ENCODE results near the gene CYP1A2.

Gene CYP1A2

DNA sequence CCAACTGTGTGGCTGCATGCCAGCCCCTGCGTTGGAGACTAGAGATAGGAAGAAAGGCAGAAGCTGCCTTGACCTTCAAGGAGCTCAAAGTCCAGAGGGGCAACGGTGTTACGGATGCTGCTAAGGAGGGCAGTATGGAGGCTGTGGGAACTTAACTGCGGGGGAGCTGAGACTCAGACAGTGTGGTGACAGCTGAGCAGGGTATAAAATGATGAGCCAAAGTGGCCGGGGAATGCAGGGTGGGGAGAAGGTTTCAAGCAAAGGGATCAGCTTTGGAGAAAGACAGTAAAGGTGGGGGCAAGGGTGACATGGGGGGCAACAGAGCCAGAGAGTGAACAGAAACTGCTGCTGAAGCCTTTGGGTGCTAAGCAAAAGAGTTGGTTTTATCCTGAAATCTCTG lies 6.2 kb upstream of the CYP1A2 start:
- DNase-seq: no peak

DNA sequence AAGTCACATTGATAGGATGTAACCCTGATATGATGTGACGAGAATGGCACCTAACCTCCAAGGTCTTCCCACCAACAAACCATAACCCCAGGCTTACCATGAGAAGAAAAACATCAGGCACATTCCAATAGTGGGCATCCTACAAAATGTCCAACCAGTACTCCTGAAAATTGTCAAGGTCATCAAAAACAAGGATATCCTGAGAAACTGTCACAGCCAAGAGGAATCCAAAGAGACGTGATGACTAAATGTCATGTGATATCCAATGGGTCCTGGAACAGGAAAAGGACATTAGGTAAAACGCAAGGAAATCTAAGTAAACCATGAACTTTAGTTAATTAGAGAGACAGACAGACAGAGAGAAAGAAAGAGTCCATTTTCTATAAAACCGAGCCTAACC lies 2.3 kb upstream of the CYP1A2 start:
- no peak for DNase-seq

DNA sequence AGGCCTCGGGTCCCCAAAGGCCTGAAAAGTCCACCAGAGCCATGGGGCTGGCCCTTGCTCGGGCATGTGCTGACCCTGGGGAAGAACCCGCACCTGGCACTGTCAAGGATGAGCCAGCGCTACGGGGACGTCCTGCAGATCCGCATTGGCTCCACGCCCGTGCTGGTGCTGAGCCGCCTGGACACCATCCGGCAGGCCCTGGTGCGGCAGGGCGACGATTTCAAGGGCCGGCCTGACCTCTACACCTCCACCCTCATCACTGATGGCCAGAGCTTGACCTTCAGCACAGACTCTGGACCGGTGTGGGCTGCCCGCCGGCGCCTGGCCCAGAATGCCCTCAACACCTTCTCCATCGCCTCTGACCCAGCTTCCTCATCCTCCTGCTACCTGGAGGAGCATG lies 1.2 kb downstream of the CYP1A2 start:
- no peak for DNase-seq

DNA sequence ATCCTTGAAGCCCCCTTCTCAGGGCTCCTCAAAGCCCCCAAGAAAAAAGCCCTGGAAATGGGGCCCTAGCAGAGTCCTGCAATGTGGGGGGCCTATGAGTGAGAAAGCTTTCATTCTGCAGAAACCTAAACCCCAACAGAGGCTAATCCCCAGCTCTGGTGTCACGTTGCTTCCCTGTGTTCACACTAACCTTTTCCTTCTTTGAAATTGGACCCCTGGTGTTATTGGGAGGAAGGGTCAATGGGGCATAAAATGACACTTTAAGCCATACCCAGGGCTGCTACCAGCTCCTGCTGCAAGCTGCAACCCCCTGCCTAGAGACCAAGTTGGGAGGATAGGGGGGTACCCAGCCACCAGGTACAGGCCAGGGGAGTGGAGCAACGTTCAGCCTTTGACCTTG lies 2.1 kb downstream of the CYP1A2 start:
- DNase-seq: no peak

DNA sequence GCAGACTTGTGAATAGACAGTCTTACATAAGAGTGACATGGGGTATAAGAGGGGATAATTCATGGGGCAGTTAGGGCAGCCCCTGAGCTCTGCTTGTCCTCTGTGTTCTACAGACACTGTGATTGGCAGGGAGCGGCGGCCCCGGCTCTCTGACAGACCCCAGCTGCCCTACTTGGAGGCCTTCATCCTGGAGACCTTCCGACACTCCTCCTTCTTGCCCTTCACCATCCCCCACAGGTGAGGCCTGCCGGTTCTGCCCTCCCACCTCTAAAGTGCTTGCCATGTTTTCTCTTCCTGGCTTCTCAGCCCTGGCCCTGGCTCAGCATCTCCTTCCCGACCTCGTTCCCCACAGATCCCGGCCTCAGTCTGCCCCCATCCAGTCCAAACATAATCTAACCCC lies 3.4 kb downstream of the CYP1A2 start:
- DNase-seq: no peak

DNA sequence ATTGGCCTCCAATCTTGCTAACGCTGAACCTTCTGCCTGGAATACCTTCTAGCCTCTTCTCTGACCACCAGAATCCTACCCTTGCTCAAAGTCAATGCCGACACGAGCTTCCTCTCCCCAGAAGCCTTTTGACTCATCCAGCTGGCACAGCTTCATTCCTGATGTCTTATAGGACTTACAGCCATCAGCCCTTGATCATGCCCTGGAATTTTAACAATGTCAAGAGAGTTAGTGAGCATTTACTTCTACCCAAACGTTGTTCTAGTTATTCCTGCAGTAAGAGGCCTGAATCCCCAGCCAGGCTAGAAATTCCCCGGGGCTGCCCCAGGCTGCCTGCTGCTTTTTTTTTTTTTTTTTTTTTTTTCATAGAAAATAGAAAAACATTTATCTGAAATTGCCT lies 3.9 kb downstream of the CYP1A2 start:
- no peak for DNase-seq

DNA sequence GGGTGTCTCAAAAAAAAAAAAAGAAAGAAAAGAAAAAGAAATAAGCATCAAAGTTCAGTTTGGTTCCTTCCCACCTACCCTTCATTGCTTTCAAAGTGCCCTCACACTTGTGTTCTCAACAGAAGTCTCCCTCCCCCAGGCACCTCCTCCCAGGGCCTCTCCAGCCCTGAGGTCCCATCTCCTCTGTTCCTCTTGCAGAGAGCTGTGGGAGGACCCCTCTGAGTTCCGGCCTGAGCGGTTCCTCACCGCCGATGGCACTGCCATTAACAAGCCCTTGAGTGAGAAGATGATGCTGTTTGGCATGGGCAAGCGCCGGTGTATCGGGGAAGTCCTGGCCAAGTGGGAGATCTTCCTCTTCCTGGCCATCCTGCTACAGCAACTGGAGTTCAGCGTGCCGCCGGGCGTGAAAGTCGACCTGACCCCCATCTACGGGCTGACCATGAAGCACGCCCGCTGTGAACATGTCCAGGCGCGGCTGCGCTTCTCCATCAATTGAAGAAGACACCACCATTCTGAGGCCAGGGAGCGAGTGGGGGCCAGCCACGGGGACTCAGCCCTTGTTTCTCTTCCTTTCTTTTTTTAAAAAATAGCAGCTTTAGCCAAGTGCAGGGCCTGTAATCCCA lies 6.1 kb downstream of the CYP1A2 start:
- DNase-seq: no peak

DNA sequence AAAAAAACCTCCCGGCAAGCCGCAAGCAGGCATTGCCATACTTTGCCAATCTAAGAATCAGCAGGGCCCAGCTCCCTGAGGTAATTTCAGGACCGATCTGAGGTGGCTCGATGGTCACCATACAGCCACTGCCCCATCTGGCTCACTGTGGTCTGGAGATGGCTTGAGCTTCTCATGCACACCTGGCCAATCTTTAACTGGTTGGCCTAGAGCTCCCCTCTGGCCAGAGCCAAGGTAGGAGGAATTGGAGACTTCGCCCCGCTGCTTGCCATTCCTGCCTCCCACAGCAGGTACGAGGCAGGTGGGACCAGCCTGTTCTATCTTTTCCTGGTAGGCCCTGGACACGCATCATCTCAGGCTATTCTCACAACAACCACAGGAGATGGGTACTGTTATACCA lies 10.1 kb downstream of the CYP1A2 start:
- DNase-seq: no peak

DNA sequence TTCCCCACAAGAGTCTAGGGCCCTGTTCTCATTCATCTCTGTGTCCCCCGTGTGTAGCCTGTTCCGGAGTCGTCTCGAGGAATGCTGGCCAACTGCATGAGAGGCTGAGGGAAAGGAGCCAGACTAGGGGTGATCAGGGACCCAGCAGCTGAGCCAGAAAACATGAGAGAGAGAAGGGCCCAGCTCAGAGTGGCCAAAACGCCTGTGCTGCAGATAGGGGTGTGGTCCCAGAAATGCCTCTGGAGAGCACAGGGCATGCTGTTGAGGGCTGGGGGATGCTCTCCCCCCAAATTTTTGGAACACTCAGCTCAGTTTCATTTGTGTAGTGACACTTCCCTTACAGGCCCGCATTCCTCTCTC lies 14.1 kb downstream of the CYP1A2 start:
- no peak for DNase-seq

DNA sequence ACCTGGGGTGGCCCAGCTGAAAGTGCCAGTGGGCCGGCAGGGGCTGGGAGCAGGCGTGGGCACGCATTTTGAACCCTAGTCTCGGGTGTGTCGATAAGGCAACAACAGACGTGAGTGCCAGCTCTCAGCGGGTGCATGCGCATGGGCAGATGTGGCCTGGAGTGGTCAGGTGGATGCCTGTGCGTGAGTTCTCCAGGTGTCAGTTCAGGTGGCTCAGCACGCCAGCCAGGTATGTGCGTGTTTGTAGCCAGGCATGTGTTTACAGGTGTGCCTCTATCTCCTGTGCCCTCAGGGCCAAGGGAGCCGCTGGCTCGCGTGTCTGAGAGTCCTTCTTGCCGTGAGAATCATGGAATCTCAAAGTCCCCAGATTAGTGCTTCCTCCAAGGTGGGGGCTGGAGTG lies 14.8 kb downstream of the CYP1A2 start:
- DNase-seq: no peak

DNA sequence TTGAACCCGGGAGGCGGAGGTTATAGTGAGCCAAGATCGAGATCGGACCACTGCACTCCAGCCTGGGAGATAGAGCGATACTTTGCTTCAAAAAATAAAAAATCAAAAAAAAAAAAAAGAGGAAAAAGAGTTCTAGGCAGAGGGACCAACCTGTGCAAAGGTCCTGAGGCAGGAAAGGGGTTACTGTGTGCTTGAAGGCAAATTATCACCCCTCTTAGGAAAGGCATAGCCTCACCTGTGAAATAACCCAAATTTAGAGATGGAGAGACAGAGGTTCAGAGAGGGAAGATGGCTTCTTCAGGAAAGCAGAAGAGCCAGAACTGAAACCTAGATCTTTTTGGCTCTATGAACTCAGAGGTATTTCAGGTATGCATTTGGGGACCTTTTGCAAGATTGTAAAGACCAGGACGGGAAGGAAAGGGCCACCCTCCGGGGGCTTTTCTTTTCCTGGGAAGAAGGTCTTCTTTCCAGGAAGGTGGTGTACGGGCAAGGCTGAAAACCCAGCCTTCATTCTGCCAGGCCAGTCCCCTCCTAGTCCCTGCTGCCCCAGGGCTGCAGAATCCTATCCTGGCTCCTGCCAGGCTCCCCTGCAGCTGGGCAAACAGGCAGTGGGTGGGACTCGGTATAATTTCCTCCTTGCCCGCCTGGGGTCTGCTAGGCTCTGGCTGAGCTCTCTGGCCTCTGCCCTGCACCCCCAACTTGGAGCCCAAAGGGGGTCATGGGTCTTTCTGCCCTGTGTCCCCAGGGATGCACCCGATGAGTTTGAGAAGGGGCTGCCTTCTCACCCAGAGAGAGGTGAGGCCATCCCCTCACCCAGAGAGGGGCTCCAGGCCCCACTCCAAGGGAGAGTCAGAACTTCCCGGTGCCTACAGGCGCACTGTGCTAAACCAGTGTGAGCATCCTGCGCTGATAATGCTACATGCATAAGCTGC lies 18.8 kb downstream of the CYP1A2 start:
- DNase-seq: no peak

DNA sequence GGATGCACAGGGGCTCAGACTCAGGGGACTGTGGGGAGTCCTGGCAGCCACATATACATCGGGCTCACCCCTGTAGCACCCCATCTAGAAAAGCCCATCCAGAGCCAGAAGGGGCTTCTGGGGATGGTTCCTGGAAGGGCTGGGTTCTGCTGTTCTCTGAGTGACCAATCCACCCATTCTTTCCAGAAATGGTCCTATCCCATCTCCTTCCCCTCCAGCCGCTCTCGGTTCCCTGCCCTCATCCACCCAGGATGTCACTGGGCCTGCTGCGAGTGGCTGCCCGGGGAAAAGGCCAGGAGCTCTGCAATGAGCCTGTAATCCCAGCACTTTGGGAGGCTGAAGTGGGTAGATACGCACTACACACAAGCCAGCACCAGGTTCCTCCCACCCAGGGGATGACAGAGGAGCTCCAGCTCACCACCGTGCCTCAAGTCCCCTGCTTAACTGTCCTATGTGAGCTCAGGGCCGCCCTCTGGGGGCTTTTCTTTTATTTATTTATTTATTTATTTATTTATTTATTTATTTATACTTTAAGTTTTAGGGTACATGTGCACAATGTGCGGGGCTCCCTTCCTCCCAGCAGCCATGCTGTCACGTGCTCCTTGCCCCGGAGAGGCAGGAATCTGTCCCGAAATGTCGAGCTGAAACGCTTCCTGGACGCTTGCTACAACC lies 19.6 kb downstream of the CYP1A2 start:
- peak; percentile 28 for DNase-seq

DNA sequence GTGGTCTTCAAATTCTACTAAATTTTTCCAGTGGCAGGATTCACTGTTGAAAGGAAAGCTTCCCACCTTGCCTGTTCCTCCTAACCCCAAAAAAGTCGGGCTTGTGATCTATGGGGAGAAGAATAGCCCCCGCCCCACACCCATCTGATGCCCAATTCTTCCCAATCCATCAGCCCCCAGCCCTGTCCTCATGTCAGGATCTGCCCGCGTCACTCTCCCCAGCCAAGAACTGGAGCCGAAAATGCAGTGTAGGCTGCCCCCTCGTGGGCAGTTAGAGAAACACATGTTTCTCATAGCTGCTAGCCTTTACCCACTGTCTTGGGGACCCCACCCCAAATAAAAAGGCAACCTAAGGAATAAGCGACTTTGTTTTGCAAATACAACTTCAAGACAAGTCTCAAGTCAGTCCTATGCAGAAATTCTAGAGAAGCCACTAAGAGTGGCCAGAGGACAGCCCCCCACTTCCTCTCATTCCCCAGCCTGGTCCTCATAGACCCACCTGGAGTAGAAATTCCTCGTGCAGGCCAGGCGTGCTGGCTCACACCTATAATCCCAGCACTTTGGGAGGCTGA lies 20.2 kb downstream of the CYP1A2 start:
- peak; percentile 81 for DNase-seq

DNA sequence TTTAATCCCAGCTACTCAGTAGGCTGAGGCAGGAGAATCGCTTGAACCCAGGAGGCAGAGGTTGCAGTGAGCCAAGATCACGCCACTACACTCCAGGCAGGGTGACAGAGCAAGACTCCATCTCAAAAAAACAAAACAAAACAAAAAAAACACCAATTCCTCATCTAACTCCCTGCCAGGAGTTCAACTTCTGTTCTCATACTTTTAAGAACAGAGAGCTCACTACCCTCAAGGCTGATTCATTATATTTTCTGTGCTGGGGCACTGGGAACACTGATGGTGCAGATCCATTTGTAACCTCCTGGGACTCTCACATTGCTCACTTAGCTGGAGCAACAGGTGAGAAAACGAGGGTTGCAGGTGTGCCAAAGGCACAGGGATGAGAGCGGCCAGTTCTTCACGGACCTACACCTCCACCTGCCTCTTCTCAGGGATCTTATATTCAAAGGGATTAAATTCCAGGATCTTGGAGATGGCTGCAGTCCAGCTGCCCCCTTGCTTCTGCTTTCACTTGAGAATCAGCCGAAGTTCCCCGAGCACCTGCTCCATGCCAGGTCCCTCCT lies 20.9 kb downstream of the CYP1A2 start:
- DNase-seq: no peak

DNA sequence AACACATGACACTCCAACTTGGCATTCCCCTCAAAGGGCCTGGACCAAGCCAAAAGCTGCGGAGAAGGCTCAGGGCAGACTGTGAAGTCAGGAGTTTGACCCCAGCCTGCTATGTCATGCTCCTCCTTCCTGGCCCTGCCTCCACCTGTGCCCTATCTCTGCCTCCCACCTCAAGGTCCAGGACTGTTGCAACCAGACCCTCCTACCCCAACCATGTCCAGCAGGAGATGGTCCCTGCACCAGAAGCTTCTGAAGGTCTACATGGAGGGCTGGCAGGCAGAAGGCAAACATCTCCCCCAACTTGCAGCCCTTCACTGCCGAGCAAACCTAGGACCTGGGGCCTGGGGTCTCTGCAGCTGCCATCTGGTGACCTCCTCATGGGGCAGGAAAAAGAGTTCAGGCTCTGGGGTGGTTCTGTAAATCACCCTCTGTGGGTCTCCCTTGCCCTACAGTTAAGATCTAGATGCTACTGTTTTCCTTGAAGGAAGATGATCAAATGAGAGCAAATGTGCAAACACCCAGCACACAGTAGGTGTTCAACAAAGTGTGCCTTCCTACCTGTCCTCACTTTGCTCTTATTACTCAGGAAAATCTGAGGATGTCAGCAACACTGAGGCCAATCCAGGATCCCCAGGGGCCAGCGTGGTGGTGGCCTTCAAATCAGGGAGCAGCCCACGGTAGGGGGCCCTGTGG lies 21.7 kb downstream of the CYP1A2 start:
- no peak for DNase-seq

DNA sequence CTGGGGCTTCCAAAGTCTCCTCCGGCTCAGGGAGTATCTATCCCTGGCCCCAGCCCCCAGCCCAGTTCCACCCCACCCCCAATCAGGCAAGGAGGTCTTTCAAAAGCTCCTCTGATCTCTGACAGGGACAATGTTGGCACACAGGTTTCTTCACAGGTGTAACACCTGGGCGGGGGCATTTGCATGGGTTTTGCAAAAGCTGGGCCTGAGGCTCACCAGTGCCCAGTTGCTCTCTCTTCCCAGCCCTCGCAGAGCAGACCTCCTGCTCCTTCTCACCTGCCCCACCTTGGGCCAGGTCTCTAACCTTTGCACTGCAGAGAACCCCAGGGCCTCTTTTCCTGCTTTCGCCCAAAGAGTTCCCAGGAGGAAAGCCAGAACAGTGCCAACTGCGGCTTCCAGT lies 24.7 kb downstream of the CYP1A2 start:
- DNase-seq: no peak

DNA sequence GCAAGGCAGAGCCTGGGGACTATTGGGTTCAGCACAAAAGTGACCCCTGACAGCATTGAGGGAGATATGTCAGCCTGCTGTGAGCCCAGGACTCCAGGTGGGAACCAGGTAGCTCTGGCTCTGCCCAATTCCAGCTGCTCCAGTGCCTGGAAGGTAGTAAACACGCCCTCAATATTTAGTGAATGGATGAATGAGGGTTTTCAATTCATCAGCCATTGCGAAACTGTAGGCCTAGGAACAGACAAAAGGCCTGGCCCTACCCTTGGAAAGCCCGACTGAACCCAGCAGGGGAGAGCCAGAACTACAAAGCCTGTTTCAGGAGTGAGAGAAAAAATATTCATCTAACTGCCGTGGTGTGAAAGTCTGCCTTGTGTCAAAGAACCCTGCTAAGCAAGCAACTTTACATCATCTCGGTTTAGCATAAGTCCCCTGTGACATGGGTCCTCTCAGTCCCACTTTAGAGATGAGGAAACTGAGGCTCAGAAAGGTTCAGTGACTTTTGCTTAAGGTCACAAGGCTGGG lies 25.1 kb downstream of the CYP1A2 start:
- no peak for DNase-seq

DNA sequence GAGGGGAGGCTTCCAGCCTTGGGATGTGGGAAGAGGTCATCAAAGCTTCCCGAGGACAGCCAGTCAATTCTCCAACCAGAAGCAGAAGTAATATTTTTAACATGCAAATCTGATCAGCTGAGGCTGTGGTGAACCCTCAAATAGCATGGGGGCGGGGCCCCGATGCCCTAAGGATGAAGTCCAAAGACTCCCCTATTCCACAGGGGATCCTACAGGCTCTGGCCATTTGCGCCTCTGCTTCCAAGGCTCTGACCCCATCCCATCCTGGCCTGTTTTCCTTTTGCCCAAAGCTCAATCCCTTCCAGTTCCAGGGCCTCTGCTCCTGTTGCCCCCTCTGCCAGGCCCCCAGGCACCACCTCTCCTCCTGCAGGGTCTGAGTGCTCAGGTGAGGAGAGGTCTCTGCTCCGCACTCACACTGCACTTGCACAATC lies 26.5 kb downstream of the CYP1A2 start:
- no peak for DNase-seq

DNA sequence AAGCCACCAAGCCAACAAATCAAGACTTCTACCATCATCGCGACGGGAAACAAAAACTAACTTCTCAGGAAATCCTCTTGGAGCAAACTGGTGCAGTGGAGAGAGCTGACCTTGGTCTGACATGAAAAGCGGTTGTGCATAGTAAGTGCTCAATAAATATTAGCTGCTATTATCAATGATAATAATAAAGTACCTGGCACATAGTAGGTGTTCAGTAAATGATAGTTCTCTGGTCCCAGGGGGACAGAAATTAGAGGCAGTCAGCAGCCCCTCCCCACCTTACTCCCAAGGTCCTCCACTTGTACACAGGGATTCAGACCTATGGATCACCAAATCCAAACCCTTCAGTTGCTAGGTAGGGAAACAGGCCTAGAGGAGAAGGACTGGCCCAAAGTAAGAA lies 27.2 kb downstream of the CYP1A2 start:
- no peak for DNase-seq

DNA sequence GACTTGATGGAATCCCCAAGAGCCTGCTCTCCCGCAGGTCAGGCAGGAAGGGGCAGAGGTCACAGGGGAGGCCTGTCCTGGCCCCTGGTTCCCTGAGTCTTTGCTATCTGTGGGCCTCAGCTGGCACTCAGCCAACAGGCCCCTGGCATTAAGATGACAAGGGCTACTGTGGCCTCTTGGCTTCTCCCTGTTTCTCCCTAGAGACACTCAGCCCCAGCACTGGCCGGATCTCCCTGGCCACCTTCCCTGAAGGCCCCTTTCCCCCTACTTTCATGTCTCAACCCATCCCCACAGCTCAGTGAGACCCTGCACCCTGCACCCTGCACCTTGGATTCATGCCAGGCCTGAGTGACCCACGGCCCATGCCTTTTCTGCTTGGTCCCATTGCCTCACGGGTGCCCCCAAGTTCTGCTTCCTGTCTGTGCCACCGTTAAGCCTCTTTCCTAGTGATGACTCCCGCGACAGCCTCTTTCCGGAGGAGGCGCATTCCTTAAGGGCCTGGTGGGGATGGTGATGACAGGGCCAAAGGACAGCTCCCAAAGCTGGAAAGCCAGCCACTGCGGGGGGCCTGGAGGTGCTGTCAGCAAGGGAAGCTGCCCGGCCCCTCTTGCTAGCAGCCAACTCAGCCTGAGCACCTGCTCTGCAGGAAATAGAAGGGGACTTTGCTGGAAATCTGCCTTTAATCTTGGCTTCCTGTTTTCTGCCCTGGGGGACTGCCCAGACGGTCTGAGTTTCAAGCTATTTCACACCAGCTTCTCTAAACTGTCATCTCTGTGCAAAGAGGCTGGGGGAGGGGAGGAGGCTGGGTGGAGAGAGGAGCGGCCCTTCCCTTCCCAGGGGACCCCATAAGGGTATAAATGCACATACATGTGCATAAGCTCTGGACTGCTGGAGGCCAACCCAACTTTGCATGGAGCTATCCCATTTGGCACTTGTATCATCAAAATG lies 28.4 kb downstream of the CYP1A2 start:
- no peak for DNase-seq

All from NCI-H82 (cell line).